Posterior vena cava (tissue), 2 donors: Measurements from ENCODE around the gene CAMSAP1. TPM values are rescaled to one million over a fixed set of nuclear protein-coding genes. Genes with fewer than 3 reads are reported as not detected.

ENCODE experiments used
- DNase-seq: peaks from one replicate; pipeline ENCODE4 v3.0.0-alpha.2; 2020; ENCODE audit warnings: low spot score
- intact Hi-C, 2 donors: fragments of 100-400 bp; cut with DNase I; formaldehyde crosslinking; loops; one replicate each; pipeline versions ENCODE4 v1.14.1 to v1.14.2; 2022 to 2023
- total RNA-seq, 2 donors: library from RNA; stranded (reverse); fragmentation: NEBNext Ultra II Directional; extraction: Animal tissue kit (Norgen Biotek cat#: 25700); gene quantifications; one replicate each; pipeline ENCODE4 v1.2.1, GENCODE V29; 2021
- donor health status: DM: yes; HTN: yes; CAD: no.
- donor health status: DM: yes; HTN: yes; CAD: no.

CAMSAP1 gene
- total RNA-seq, 2 donors from 2014 or later = 20.8 to 24.1 TPM

DNA sequence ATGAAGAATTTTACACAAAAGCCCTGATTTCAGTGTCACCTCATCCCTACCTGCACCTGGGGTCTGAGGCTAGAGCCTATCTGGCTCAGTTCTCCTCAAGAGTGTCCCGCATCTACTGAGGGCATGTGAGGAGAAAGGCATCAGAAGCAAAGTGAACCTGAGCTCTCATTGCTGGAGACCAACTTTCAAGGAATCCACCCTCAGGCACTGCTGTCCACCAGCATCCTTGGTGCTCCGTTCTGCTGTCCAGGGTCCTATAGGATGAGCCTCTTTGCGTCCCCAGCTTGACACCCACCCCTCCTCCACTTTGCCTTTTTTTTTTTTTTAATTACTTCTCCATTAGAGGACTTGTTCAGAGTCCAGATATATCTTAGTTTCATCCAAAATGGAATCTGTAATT, 49.5 kb downstream of the CAMSAP1 start:
- DNase-seq = no peak

DNA sequence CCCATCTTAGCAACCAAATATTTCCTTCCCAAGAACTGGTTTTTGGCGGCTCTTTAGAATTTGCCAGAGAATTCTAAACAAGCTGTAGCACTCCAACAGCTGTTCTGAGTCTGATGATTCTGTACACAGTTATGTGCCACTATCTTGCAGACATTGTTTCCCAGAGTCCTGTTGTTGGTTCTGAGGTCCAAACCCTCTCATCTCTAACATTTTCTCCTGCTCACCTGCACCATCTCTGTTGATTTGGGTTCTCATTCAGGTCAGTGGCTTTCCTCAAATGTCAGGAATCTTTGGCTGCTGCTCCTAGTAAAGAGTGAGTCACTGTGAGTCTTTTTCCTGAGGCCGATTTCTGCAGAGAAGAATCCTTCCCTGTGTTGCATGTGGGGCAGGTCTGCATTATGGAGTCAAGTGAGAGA, 50.0 kb downstream of the CAMSAP1 start:
- intact Hi-C loops = no loop called here
- DNase-seq = no peak

More for the DNA sequence above, 49.5 kb downstream of the CAMSAP1 start:
- intact Hi-C loops = no loop called here

DNA sequence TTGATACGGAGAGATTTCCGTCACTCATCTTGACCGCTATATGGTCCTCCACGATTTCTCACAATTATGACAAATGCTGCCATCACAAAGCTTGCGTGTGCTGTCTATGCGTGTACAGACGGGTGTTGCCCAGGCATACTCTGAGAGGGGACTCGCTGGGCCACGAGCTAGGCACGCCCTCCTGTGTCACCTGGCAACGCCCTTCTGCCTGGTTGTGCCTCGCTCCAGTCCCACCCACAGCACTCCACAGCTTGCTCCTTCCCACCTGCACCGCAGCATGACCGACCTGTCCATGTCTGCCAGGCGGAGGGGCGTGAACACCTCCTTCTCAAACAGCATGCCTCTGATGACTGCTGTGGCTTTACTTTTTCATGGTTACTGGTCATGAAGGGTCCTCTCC, 55.6 kb downstream of the CAMSAP1 start:
- intact Hi-C loops = no loop called here

DNA sequence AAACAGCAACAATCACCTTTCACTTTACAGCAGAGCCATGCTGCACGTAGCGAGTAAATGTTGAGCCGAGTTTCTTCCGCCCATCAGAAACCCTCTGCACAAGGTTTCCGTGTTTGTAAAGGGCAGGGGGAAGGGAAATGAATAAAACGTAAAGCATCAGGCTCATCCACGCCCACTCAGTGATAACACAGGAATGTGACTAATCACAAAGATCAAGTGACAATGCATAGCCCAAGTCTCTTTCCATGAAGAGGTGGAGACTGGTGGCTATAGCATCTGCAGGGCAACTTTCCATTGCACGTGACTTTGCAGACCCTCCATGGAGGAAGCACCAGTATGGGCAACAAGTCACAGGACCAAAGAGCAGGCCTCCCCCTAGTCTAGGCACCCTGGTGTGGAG, 56.6 kb downstream of the CAMSAP1 start:
- DNase-seq = no peak
- intact Hi-C loops = no loop called here

More for the DNA sequence above, 55.6 kb downstream of the CAMSAP1 start:
- no peak for DNase-seq

DNA sequence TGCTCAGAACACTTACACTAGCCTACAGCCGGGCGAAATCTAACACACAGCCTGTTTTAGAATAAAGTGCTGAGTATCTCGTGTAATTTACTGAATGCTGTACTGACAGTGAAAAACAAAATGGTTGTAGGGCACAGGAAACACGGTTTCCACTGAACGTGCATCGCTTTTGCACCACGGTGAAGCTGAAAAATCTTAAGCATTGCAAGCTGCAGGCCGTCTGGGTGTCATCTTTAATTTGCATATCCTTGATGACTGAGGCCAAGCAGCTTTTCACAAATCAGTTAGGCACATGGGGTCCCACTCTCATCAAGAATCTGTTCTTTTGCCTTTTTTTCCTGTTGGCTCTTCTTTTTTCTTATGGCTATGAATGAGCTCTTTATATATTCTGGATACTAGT, 58.2 kb downstream of the CAMSAP1 start:
- DNase-seq = no peak
- intact Hi-C loops = no loop called here

DNA sequence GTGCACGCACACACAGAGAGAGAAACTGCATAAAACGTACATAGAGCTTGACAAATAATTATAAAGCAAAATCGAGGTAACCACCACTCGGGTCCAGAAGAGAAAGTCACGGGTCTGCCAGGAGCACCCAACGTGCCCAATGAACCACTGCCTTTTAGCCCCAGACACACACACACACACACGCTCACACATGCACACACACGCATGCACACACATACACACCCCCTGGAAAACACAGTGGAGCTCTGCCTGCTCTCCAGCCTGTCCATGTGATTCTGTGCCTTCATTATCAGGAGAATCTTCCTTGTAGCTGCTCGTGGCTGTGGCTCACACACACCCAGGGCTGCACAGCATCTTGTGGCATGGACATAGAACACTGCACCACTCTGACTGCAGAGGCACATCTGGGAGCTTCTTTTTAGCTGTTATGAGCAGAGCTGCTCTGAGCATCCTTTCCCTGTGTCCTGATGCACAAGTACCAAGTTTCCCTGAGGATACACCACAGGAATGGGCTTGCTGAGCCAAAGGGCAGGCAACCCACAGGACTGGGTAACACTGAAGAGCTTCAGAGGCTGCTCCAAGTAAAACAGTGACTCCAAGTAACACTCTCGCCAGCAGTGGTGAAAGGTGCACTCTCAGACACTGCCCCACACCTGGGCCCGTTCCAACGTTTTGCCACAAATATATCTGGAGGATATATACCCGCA, 58.9 kb downstream of the CAMSAP1 start:
- intact Hi-C loops = no loop called here
- DNase-seq = no peak

DNA sequence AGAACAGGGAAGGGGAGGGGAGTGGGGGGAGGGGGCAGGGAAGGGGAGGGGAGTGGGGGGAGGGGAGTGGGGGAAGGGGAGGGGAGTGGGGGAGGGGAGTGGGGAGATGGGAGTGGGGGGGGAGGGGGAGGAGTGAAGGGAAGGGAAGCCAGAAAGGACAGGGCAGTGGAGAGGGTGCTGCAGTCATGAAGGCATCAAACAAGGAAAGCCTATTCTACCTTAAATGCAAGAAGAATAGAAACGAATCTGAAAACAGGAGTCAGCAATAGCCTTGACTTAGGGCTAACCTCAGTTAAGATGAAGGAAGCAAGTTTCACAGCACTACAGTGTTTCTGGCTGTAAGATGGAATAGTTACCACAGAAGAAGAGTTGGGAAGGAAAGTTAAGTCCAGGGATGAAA, 59.5 kb downstream of the CAMSAP1 start:
- intact Hi-C loops = no loop called here
- no peak for DNase-seq

DNA sequence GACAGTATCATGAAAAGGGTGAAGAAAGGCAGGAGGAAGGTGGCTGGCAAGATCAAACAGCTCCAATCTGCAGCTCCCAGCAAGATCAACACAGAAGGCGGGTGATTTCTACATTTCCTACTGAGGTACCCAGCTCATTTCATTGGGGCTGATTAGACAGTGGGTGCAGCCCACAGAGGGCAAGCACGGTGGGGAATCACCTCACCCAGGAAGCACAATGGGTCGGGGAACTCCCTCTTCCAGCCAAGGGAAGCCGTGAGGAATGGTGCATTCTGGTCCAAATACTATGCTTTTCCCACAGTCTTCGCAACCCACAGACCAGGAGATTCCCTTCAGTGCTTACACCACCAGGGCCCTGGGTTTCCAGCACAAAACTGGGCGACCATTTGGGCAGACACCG, 66.8 kb downstream of the CAMSAP1 start:
- intact Hi-C loops = no loop called here

DNA sequence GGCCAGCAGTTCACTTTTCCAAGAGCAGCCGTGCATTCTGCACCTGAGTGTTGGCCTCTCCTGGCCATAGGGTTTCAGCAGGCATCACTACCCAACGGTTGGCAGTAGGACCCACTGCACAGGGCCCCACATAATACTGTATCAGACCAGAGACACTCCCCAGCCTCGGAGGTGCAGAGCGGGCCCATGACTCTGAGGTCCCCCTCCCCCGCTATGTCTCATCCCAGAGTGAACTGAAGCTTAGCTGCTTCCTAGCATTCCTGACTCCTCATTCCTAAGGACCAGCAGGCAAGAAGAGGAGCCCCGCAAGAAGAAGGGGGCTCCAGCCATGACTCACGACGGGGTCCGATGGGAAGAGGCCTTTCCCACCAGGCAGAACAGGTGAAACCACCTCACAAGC, 67.2 kb downstream of the CAMSAP1 start:
- intact Hi-C loops = no loop called here
- DNase-seq = no peak

More for the DNA sequence above, 66.8 kb downstream of the CAMSAP1 start:
- DNase-seq = no peak

DNA sequence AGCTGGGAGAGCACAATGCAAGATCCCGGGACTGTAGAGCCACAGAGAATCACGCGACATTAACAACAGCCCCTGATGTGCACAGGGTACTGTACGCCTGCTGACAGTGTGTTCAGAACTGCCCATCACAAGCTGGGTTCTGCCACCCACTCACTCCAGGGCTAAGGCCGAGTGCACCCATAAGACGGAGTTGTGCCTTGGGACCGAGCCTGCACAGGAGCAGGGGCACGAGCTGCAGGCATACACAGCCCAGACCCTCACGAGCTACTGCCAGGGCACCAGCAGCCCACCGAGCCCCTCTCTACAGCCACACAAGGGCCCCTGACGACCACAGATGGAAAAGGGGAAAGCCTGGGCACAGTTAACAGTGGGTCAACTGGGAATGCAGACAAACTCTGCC, 67.8 kb downstream of the CAMSAP1 start:
- intact Hi-C loops = no loop called here
- DNase-seq = peak; percentile 38

DNA sequence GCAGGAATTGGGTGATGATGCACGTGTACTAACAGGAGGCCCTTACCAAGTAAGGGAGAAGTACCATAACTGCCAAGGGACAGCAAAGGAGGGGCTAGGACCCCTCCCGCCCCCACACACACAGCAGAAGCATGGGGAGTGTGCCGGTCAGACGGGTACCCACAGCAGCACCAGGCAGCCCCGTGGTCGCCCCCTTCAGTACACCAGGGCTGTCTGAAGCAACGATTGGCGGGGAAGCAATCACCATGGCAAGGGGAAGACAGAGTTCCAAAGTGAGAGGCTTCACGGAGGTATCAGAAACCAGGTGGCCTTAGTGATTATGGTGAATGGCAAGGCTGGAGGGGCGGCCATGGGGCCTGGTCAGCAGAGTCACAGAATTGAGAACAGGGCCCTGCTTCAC, 72.2 kb downstream of the CAMSAP1 start:
- DNase-seq = no peak
- intact Hi-C loops = no loop called here

DNA sequence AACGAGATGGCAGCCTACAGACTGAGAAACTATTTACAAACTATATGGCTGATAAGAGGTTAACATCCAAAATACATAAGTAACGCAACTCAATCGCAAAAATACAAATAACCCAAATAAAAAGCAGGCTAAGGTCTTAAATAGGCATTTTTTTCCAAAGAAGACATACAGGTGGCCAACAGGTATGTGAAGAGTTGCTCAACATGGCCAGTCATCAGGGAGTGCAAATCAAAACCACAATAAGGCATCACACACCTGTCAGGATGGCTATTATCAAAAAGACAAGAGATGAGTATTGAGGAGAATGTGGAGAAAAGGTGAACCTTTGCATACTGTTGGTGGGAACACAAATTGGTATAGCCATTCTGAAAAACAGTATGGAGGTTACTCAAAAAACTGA, 73.5 kb downstream of the CAMSAP1 start:
- intact Hi-C loops = no loop called here
- DNase-seq = no peak

DNA sequence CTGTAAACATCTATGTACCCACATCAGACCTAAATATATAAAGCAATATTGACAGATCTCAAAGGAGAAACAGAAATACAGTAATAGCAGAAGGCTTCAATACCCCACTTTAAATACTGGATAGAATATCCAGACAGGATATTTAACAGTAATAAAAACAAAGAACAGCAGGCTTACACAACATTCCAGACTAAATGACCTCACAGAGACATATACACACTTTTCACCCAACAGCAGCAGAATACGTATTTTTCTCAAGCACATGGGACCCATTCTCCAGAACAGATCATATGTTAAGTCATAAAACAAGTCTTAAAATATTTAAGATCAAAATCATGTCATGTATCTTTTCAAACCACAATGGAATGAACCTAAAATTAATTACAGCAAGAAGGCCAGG, 76.8 kb downstream of the CAMSAP1 start:
- DNase-seq = no peak
- intact Hi-C loops = no loop called here

DNA sequence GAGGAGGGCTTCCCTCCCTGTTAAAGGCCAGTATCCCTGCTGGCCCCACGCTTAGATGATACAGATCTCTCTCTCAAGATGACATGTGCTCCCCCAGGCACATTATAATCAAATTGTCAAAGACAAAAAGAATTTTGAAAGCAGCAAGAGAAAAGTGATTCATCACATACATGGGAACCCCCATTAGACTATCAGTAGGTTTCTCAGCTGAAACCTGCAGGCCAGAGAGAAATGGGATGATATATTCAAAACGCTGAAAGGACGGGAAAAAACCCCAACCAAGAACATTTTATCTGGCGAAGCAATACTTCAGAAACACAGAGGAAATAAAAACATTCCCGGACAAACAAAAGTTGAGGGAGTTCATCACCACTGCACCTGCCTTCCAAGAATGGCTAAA, 78.7 kb downstream of the CAMSAP1 start:
- DNase-seq = no peak
- intact Hi-C loops = no loop called here

DNA sequence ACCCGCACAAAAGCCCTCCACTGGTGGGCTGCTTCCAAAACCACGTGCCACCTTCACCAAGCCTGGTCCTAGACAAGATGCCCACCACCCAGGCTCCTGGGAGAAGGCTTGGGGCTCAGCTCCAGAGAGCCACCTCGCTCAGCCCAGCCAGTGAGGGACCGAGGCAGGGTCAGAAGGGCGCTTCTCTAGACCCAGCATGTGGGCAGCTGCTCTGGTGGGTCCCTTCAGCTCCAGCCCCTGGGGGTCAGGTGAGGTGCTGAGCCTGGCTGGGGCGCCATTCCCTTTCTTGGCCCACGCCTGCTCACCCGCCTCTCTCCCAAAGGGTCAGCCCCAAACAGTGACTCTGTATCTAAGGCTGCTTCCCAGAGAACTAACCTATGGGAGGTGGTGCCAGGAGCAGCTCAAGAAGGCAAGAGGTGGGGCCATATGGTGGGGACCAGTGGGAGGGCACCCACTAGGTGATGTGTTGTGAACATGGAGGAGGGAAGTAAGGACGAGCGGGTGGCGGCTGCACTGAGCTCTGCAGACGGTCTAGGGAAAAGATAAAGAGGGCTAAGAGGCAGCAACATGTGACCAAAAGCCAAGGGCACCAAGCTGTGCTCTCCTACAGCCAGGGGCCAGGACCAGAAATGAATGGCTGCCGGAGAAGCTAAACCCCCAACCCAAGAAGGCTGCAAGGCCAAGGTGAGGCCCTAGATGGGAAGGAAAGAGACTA, 79.3 kb downstream of the CAMSAP1 start:
- peak; percentile 61 for DNase-seq
- intact Hi-C loops = no loop called here

DNA sequence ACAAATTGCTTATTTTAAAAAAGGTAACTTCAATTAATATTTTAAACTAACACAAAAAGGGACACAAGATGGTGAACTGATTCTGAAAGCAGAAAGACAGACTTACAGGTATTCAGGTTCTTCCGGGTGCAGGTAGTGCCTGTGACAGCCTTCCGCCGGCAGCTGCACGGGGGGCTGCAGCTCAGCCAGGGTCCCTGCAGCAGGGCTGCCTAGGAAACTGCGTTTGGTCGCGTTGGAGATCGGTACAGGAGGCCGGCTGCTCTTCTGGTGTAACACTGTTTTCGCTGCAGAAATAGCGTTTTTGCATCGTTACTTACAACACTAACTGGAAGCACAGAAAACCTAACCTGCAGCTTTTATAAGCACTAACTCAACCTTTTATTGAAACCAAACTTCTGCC, 80.0 kb downstream of the CAMSAP1 start:
- intact Hi-C loops = no loop called here
- no peak for DNase-seq

DNA sequence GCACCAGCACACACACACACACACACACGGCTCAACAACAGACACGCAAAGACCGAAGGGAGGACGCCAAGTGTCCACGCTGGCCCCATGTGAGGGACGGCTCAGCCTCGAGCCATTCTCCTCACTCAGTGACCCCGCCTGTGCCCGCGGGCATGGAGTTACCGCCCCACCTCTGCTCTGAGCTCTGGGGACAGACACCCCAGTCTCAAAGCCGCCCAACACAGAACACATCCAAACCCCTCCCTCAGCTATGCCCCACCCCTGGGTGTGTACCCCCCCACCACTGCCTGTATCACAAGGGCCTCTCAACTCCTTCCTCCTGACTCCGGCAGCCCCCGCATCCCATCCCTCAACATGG, 81.2 kb downstream of the CAMSAP1 start:
- peak; percentile 64 for DNase-seq
- intact Hi-C loops = no loop called here

DNA sequence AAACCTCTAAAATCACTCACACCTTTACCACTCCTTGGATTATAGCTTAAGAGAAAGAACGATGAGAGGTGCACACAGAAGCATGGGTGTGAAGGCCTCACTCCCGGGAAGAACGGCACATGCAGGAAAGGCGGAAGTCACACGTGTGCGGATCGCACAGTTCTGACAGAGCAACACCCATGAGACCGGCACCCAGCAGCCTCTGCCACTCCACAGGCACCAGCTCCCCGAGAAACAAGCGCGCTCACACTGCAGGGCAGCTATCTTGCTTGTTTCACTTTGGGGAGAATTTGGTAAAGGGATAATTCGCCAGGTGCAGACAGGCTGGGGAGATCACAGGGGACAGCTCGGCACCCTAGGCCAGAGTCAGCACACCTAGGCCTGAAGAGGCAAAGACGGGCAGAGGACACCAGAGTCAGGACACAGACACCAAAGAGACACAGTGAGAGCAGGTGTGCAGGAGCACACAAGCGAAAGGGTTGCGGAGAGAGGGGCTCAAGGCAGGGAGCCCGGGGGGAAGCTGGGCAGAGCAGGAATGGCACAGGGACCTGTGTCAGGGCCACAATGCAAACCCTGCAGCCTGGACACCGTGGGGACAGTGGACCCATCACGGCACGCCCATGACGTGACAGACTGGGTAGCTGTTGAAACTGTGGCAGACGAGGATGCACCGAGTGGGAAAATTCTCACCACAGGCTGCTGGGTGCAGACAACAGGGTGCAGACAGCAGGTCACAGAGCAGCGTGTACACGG, 81.7 kb downstream of the CAMSAP1 start:
- intact Hi-C loops = no loop called here
- no peak for DNase-seq

DNA sequence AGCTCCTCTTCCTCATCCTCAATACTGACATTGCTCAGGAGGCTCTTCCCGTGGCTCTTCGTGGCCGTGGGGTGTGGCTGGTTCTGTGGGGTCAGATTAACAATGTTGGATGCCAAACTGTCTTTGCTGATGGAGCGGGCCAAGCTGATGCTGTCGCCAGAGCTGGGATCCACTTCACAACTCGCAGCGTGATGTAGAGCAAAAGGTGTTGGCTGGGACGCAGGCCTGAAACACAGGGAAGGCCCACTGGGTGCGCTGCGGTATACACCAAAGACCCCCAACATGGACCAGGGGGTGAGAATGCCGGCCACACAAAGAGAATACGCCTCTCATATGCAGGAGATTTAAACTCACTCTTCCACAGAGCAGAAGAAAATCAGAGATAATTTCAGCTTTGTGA, 84.3 kb downstream of the CAMSAP1 start:
- DNase-seq = peak; percentile 73
- intact Hi-C loops = no loop called here

DNA sequence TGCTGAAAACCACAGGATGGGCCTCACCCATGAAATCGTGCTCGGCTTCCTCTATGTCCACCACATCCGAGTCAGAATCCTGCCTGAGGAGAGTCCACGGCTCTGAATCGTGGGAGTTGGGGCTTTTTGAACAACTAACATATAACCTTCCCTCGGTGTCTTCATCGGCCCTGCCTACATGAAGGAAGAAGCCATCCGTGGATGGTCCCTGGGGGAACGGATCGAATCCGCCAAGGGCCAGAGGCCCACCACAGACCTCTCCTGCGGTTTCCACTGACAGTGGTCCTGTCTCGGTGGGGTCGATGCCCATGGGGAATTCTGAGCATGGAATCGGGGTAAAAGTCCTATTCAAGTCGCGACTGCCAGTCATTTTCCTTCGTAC, 85.0 kb downstream of the CAMSAP1 start:
- intact Hi-C loops = no loop called here
- DNase-seq = no peak
